ENCODE results near the gene TUBA1B.

DNA sequence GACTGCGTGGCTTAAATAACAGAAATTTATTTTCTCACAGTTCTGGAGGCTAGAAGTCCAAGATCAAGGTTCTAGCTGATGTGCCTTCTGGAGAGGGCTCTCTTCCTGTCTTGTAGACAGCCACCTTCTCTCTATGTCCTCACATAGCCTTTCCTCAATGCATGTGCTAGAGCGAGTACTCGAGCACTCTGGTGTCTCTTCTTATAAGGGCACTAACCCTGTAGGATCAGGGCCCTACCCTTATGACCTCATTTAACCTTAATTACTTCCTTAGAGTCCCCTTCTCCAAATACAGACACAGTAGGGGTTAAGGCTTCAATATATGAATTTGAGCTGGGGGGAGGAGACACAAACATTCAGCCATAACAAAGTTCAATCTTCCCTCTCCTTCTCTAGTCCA lies 46.8 kb downstream of the TUBA1B start:
- TF ChIP-seq, protein P1, sequence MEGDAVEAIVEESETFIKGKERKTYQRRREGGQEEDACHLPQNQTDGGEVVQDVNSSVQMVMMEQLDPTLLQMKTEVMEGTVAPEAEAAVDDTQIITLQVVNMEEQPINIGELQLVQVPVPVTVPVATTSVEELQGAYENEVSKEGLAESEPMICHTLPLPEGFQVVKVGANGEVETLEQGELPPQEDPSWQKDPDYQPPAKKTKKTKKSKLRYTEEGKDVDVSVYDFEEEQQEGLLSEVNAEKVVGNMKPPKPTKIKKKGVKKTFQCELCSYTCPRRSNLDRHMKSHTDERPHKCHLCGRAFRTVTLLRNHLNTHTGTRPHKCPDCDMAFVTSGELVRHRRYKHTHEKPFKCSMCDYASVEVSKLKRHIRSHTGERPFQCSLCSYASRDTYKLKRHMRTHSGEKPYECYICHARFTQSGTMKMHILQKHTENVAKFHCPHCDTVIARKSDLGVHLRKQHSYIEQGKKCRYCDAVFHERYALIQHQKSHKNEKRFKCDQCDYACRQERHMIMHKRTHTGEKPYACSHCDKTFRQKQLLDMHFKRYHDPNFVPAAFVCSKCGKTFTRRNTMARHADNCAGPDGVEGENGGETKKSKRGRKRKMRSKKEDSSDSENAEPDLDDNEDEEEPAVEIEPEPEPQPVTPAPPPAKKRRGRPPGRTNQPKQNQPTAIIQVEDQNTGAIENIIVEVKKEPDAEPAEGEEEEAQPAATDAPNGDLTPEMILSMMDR (IDR thresholded peaks at IDR 0.05 in 4 of 5, conservative IDR thresholded peaks at IDR 0.05 in 1 of 5) = no peak
- TF ChIP-seq POLR2A (IDR thresholded peaks at IDR 0.05) = no peak

All from gastrocnemius medialis (tissue), 4 donors.